Esophagus muscularis mucosa (tissue), 4 donors: ENCODE data around the gene LMBR1L. TPM values are rescaled to one million over a fixed set of nuclear protein-coding genes. Genes with fewer than 3 reads are reported as not detected.
"Not testable (repeated sequence)": the region's sequence is repeated elsewhere in the genome, so short reads cannot be mapped to it uniquely, and the experiment has no call there.

Experiments used
- DNase-seq: peaks from one replicate; pipeline ENCODE4 v3.0.0-alpha.2; 2017; ENCODE audit errors: extremely low spot score
- H3K27ac ChIP-seq, 4 donors: fragments of 200-600 bp; sonication (generic); replicated peaks in 1 of 4; 1 replicate in 3 of 4; 2 replicates in 1 of 4; pipeline ENCODE4 v1.5.1; 2016 to 2019; ENCODE audit warnings: mild to moderate bottlenecking in 1 of 4
- H3K27me3 ChIP-seq, 4 donors: fragments of 200-600 bp; sonication (generic); one replicate each; pipeline versions ENCODE4 v1.5.1 to v1.6.0; 2016 to 2019
- H3K36me3 ChIP-seq, 4 donors: fragments of 200-600 bp; sonication (generic); one replicate each; pipeline ENCODE4 v1.5.1; 2016 to 2019
- H3K4me1 ChIP-seq, 4 donors: fragments of 200-600 bp; sonication (generic); one replicate each; pipeline ENCODE4 v1.5.1; 2016 to 2019
- H3K4me3 ChIP-seq, 4 donors: fragments of 200-600 bp; sonication (generic); 1 replicate in 2 of 4; 2 replicates in 2 of 4; pipeline ENCODE4 v1.5.1; 2016 to 2019; ENCODE audit warnings: mild to moderate bottlenecking in 4 of 4, moderate library complexity in 1 of 4
- H3K9me3 ChIP-seq, 4 donors: fragments of 200-600 bp; sonication (generic); 1 replicate in 3 of 4; 2 replicates in 1 of 4; pipeline ENCODE4 v1.5.1; 2016 to 2019
- EP300 ChIP-seq: sonication (generic); formaldehyde crosslinking; IDR thresholded peaks from one replicate; pipeline ENCODE4 v1.6.1; 2017; ENCODE audit warnings: antibody characterized with exemption
- POLR2A ChIP-seq: fragments of 450-650 bp; IDR thresholded peaks from one replicate; pipeline ENCODE4 v1.6.1; 2017; ENCODE audit warnings: antibody characterized with exemption, moderate library complexity, mild to moderate bottlenecking, low read depth
- POLR2AphosphoS5 ChIP-seq, 2 donors: sonication (generic); formaldehyde crosslinking; IDR thresholded peaks; one replicate each; pipeline ENCODE4 v1.6.1; 2017; ENCODE audit warnings: antibody characterized with exemption in 2 of 2
- WGBS: methylation state at CpG from one replicate; pipeline ENCODE4 v1.1.5; 2018; 5-methylcytosine and 5-hydroxymethylcytosine counted together
- intact Hi-C: fragments of 100-400 bp; cut with DNase I; formaldehyde crosslinking; loops from one replicate; pipeline ENCODE4 v1.15.1; 2023
- total RNA-seq, 4 donors: library from RNA; depleted of rRNA; stranded (reverse); fragments of >200 nt; gene quantifications; one replicate each; pipeline versions ENCODE4 v1.1.0 to v1.2.1, GENCODE V29; 2016
- TF ChIP-seq, protein P1 (sequence below), 3 experiments: fragments of 200-600 bp in 2 of 3; fragments of 450-650 bp in 1 of 3; sonication (generic) in 2 of 3; IDR thresholded peaks; one replicate each; pipeline ENCODE4 v1.5.1; 2017 to 2019; ENCODE audit warnings: antibody characterized with exemption in 3 of 3, mild to moderate bottlenecking in 2 of 3, moderate library complexity in 1 of 3

Gene LMBR1L
- total RNA-seq, 4 donors from 2014 or later, result 24.7 to 54.0 (median 34.3) TPM

- Histone ChIP-seq H3K4me3 (peak within 1 kb of the TSS; percentile 73 to 90 (median 80)), H3K27me3 (no peaks in the 10 kb centered on the region), H3K27ac (peak within 1 kb of the TSS; percentile 71 to 80 (median 77)), H3K4me1 (peaks cover 14 to 20% (median 16%) of the 10 kb centered on the region in 4 donors), H3K9me3 (no peaks in the 10 kb centered on the region), H3K36me3 (no peaks in the 10 kb centered on the region)
- peak; percentile 100 for DNase-seq
- WGBS, result under 1% methylated on average over 49 of the region's 60 CpGs
- no peak for TF ChIP-seq EP300
- TF ChIP-seq POLR2A, result no peak
- TF ChIP-seq POLR2AphosphoS5 (IDR thresholded peaks at IDR 0.05), result peak; percentile 50 to 86
- TF ChIP-seq, protein P1, sequence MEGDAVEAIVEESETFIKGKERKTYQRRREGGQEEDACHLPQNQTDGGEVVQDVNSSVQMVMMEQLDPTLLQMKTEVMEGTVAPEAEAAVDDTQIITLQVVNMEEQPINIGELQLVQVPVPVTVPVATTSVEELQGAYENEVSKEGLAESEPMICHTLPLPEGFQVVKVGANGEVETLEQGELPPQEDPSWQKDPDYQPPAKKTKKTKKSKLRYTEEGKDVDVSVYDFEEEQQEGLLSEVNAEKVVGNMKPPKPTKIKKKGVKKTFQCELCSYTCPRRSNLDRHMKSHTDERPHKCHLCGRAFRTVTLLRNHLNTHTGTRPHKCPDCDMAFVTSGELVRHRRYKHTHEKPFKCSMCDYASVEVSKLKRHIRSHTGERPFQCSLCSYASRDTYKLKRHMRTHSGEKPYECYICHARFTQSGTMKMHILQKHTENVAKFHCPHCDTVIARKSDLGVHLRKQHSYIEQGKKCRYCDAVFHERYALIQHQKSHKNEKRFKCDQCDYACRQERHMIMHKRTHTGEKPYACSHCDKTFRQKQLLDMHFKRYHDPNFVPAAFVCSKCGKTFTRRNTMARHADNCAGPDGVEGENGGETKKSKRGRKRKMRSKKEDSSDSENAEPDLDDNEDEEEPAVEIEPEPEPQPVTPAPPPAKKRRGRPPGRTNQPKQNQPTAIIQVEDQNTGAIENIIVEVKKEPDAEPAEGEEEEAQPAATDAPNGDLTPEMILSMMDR (IDR thresholded peaks at IDR 0.05), result peak in 2 of 3 experiments; percentile 3 to 41
- intact Hi-C loops, result loop anchor here (5.0 kb wide), 1 partner anchor 43 kb away; the partner anchor contains the start of gene LMBR1L
Measured at GRCh38 chr12:49069507-49070346, 40.9 kb downstream of the LMBR1L start, which contains the start of gene RHEBL1. Gene RHEBL1, minus strand, starts transcription at chr12:49069979. Its CDS starts 194 bp downstream, at chr12:49069785.

DNA sequence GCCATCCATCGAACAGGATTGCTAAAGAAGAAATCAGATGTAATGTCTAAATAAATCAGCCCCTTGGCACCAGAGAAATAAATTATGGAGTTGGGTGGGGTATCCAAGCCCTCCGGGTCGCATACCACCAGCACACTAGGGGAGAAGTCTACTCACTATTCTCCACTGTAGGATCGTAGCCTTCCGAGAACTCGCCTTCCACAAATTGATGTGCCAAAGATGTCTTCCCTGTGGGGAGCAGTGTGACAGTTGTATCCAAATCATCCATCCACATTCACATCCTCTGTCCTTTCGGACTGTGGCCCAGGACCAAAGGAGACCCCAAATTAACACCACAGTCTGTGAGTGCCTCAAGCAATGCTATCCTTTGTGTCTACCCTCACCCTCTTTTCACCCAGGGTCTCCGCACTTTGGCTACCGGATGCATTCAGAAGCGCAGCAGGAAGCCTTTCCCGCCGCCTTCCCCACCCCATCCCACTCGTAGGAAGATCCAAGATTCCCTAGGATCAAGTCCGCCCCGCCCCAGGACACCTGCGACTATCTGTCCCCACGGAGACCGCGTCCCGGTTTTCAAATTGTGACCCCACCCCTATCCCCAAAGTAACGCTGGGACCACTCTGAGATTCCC lies 41.7 kb downstream of the LMBR1L start:
- DNase-seq, result no peak
- no peaks in the 10 kb centered on the region for H3K36me3 ChIP-seq
- H3K27me3 ChIP-seq, result no peaks in the 10 kb centered on the region
- H3K27ac ChIP-seq, result peak overlapping the region; percentile 71 to 80 (median 77)
- H3K4me3 ChIP-seq, result peak overlapping the region; percentile 73 to 90 (median 80)
- WGBS, result 18% methylated on average over 21 of the region's 21 CpGs
- no peaks in the 10 kb centered on the region for H3K9me3 ChIP-seq
- TF ChIP-seq, protein P1 (IDR thresholded peaks at IDR 0.05), result no peak
- TF ChIP-seq POLR2AphosphoS5 (IDR thresholded peaks at IDR 0.05) (no peak), EP300 (no peak), POLR2A (no peak)
- H3K4me1 ChIP-seq, result peaks cover 14 to 21% (median 17%) of the 10 kb centered on the region in 4 donors
- intact Hi-C loops, result loop anchor here (5.0 kb wide), 1 partner anchor 43 kb away; the partner anchor contains the start of gene LMBR1L

DNA sequence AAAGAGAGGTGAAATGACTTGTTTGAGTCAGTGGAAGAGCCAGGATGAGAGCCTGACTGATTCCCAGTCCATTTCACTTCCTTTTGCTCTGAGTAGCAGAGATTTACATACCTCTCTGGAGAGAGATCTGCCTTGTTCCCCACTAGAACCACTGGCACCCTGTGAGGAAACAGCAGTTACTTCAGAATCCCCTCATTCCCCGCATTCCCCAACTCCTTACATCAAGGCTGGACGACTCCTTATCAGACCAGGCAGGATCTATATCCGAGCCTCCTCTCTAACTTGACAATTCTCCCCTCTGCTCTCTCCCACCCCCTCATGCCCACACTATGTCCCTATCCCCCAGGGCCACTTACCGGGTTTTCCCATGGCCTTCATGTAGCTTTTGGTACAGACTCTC lies 44.5 kb downstream of the LMBR1L start:
- H3K9me3 ChIP-seq, result no peaks in the 10 kb centered on the region
- 87% methylated on average over 4 of the region's 4 CpGs for WGBS
- no peak for DNase-seq
- intact Hi-C loops, result loop anchor here (5.0 kb wide), 1 partner anchor 46 kb away; the partner anchor contains the start of gene LMBR1L
- H3K27ac ChIP-seq, result no peak overlapping the region
- no peaks in the 10 kb centered on the region for H3K36me3 ChIP-seq
- H3K4me1 ChIP-seq, result peaks cover 14 to 34% (median 26%) of the 10 kb centered on the region in 4 donors
- TF ChIP-seq, protein P1 (IDR thresholded peaks at IDR 0.05), result no peak
- TF ChIP-seq POLR2A, result no peak
- no peak for TF ChIP-seq EP300
- TF ChIP-seq POLR2AphosphoS5 (IDR thresholded peaks at IDR 0.05), result no peak
- no peak overlapping the region for H3K4me3 ChIP-seq
- no peaks in the 10 kb centered on the region for H3K27me3 ChIP-seq

DNA sequence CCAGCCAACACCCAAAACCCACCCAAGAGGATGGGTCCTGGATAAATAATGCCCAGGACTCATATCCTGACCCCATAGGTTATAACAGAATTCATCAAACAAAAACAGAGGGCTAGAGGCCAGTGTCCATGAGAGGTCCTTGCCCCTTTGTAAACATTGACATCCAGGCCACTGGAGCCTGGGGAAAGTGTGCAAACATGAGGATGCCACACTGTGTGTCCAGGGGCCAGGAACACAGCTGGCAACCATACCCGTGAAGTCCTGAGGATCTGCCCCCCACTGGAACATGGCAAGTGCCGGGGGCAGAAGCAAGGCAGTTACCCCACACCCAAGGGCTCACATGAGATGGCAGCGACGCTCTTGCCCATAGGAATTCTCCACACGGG lies 45.9 kb downstream of the LMBR1L start:
- no peak overlapping the region for H3K27ac ChIP-seq
- H3K4me1 ChIP-seq, result peaks cover 5 to 28% (median 21%) of the 10 kb centered on the region in 4 donors
- no peaks in the 10 kb centered on the region for H3K36me3 ChIP-seq
- WGBS, result no CpG with 5 or more reads among the region's 5 CpGs
- TF ChIP-seq POLR2A (no peak), EP300 (no peak), POLR2AphosphoS5 (IDR thresholded peaks at IDR 0.05) (no peak)
- TF ChIP-seq, protein P1 (IDR thresholded peaks at IDR 0.05), result no peak
- H3K27me3 ChIP-seq, result no peaks in the 10 kb centered on the region
- no peak overlapping the region for H3K4me3 ChIP-seq
- H3K9me3 ChIP-seq, result no peaks in the 10 kb centered on the region
- no peak for DNase-seq
- intact Hi-C loops, result loop anchor here (5.0 kb wide), 3 partner anchors 48 to 168 kb away; partner anchors contain the start of gene LMBR1L

- not testable (repeated sequence) for H3K27ac ChIP-seq, DNase-seq, H3K36me3 ChIP-seq, H3K9me3 ChIP-seq, H3K4me3 ChIP-seq, H3K27me3 ChIP-seq
- intact Hi-C loops, result loop anchor here (5.0 kb wide), 2 partner anchors 65 to 170 kb away; no protein-coding TSS in a partner anchor
- WGBS, result 90% methylated on average over 17 of the region's 17 CpGs
- peaks cover 20 to 44% (median 37%) of the 10 kb centered on the region in 4 donors for H3K4me1 ChIP-seq
Measured at GRCh38 chr12:49061916-49062315, 48.7 kb downstream of the LMBR1L start.
